H1 (cell line): ENCODE results near the gene SLC9C2. TPM values are rescaled to one million over a fixed set of nuclear protein-coding genes. Genes with fewer than 3 reads are reported as not detected.

Source experiments
- CTCF ChIA-PET: fragments of 300-600 bp; sonication (Branson Sonifier 250); formaldehyde crosslinking; loops from one replicate; lab custom pipeline; 2021; ENCODE audit not compliant: partially characterized antibody; lab: Charles Lee
- POLR2A ChIA-PET: fragments of 300-600 bp; sonication (Branson Sonifier 250); formaldehyde crosslinking; loops from one replicate; lab custom pipeline; 2021; ENCODE audit warnings: inconsistent platforms; ENCODE audit not compliant: partially characterized antibody; lab: Charles Lee
- DNase-seq, 2 experiments: peaks; one replicate each; pipeline versions ENCODE4 v3.0.0 to v3.0.0-alpha.2; 2010 to 2022; ENCODE audit warnings: low spot score in 2 of 2, low read depth in 1 of 2, mixed read lengths in 1 of 2
- FAIRE-seq: peaks from 2 replicates; lab custom pipeline; 2011; peaks lifted over from hg19 to GRCh38; lab: Jason Lieb, UNC
- H2AFZ ChIP-seq: 2 replicates; pipeline ENCODE4 v1.8.1; 2012; ENCODE audit warnings: low read length, inconsistent platforms
- H2AK5ac ChIP-seq: 2 replicates; pipeline ENCODE4 v1.6.1; 2013; ENCODE audit warnings: low read depth, low read length
- H2BK120ac ChIP-seq: replicated peaks from 2 replicates; pipeline ENCODE3; 2013; ENCODE audit warnings: low read depth, low read length, inconsistent platforms
- H2BK12ac ChIP-seq: 2 replicates; pipeline ENCODE4 v1.6.1; 2013; ENCODE audit warnings: low read depth, low read length
- H2BK15ac ChIP-seq: 2 replicates; pipeline ENCODE4 v1.6.1; 2013; ENCODE audit warnings: low read length
- H2BK20ac ChIP-seq: 2 replicates; pipeline ENCODE4 v1.6.1; 2013; ENCODE audit warnings: low read length
- H2BK5ac ChIP-seq: 2 replicates; pipeline ENCODE4 v1.6.1; 2013; ENCODE audit warnings: low read depth, low read length
- H3K14ac ChIP-seq: 2 replicates; pipeline ENCODE4 v1.6.1; 2013; ENCODE audit warnings: inconsistent platforms; ENCODE audit not compliant: insufficient read length
- H3K18ac ChIP-seq: 2 replicates; pipeline ENCODE4 v1.6.1; 2013; ENCODE audit warnings: low read length; ENCODE audit errors: extremely low read depth
- H3K23ac ChIP-seq: 2 replicates; pipeline ENCODE4 v1.6.1; 2013; ENCODE audit warnings: inconsistent platforms; ENCODE audit not compliant: insufficient read length
- H3K23me2 ChIP-seq: 2 replicates; pipeline ENCODE4 v1.6.1; 2013; ENCODE audit warnings: low read depth, low read length
- H3K27ac ChIP-seq: 2 replicates; pipeline ENCODE4 v1.6.1; 2011; ENCODE audit warnings: low read depth, low read length, inconsistent platforms
- H3K27me3 ChIP-seq, 4 experiments: replicated peaks in 1 of 4; 1 replicate in 1 of 4; 2 replicates in 3 of 4; pipeline versions ENCODE4 v1.6.1 to v1.8.1; 2011 to 2013; ENCODE audit warnings: low read length in 3 of 4, mild to moderate bottlenecking in 3 of 4, inconsistent platforms in 2 of 4, mixed read lengths in 2 of 4, moderate library complexity in 1 of 4; ENCODE audit not compliant: control insufficient read depth in 3 of 4, insufficient read depth in 3 of 4; ENCODE audit errors: extremely low read depth in 1 of 4
- H3K36me3 ChIP-seq, 4 experiments: 2 replicates each; pipeline versions ENCODE4 v1.6.1 to v1.8.1; 2011 to 2013; ENCODE audit warnings: mild to moderate bottlenecking in 4 of 4, low read length in 3 of 4, moderate library complexity in 2 of 4, control low read depth in 1 of 4, inconsistent platforms in 1 of 4; ENCODE audit not compliant: insufficient read depth in 4 of 4, control insufficient read depth in 2 of 4
- H3K4ac ChIP-seq: replicated peaks from 2 replicates; pipeline ENCODE3; 2013; ENCODE audit warnings: low read length, low read depth, mixed read lengths, inconsistent platforms; ENCODE audit not compliant: insufficient read length
- H3K4me1 ChIP-seq, 4 experiments: replicated peaks in 1 of 4; 1 replicate in 1 of 4; 2 replicates in 3 of 4; pipeline versions ENCODE4 v1.6.1 to v1.8.1; 2011 to 2013; ENCODE audit warnings: low read length in 3 of 4, inconsistent platforms in 2 of 4, mixed read lengths in 1 of 4; ENCODE audit not compliant: insufficient read depth in 4 of 4, control insufficient read depth in 3 of 4
- H3K4me2 ChIP-seq, 2 experiments: 2 replicates each; pipeline versions ENCODE4 v1.6.1 to v1.8.1; 2011 to 2013; ENCODE audit warnings: low read depth in 2 of 2, low read length in 2 of 2, control low read depth in 1 of 2, inconsistent platforms in 1 of 2, mild to moderate bottlenecking in 1 of 2; ENCODE audit not compliant: insufficient read depth in 1 of 2
- H3K4me3 ChIP-seq, 4 experiments: fragments of 200-600, 300-600 bp in 1 of 4; sonication (generic), shearing (Covaris generic), sonication (Bioruptor Twin) in 1 of 4; 2 replicates each; pipeline versions ENCODE4 v1.5.1 to v1.8.1; 2011 to 2016; ENCODE audit warnings: low read length in 4 of 4, low read depth in 3 of 4, control low read depth in 2 of 4, inconsistent platforms in 2 of 4, mild to moderate bottlenecking in 2 of 4, mixed read lengths in 1 of 4, moderate library complexity in 1 of 4; ENCODE audit not compliant: insufficient read depth in 2 of 4; ENCODE audit errors: extremely low read depth in 1 of 4
- H3K56ac ChIP-seq: replicated peaks from 2 replicates; pipeline ENCODE3; 2013; ENCODE audit warnings: low read depth, mild to moderate bottlenecking, mixed read lengths, low read length, inconsistent platforms; ENCODE audit not compliant: insufficient read length
- H3K79me1 ChIP-seq: 2 replicates; pipeline ENCODE4 v1.6.1; 2013; ENCODE audit warnings: low read depth, low read length, control low read depth
- H3K79me2 ChIP-seq, 2 experiments: 2 replicates each; pipeline versions ENCODE4 v1.6.1 to v1.8.1; 2012 to 2013; ENCODE audit warnings: low read length in 2 of 2, mild to moderate bottlenecking in 2 of 2, inconsistent platforms in 1 of 2; ENCODE audit not compliant: insufficient read depth in 2 of 2, control insufficient read depth in 1 of 2
- H3K9ac ChIP-seq, 4 experiments: replicated peaks in 1 of 4; 1 replicate in 1 of 4; 2 replicates in 3 of 4; pipeline versions ENCODE4 v1.6.1 to v1.8.1; 2011 to 2013; ENCODE audit warnings: low read depth in 3 of 4, low read length in 3 of 4, control low read depth in 2 of 4, mild to moderate bottlenecking in 2 of 4, moderate library complexity in 2 of 4, inconsistent platforms in 1 of 4; ENCODE audit errors: extremely low read depth in 1 of 4
- H3K9me3 ChIP-seq, 2 experiments: 2 replicates each; pipeline versions ENCODE4 v1.6.1 to v1.8.1; 2012 to 2013; ENCODE audit warnings: mild to moderate bottlenecking in 2 of 2, moderate library complexity in 2 of 2, control low read depth in 1 of 2, inconsistent platforms in 1 of 2, low read depth in 1 of 2, low read length in 1 of 2, mixed read lengths in 1 of 2; ENCODE audit not compliant: insufficient read depth in 2 of 2
- H4K20me1 ChIP-seq, 2 experiments: replicated peaks in 1 of 2; 2 replicates each; pipeline versions ENCODE3 to v1.8.1; 2011 to 2013; ENCODE audit warnings: inconsistent platforms in 2 of 2, low read length in 2 of 2, mild to moderate bottlenecking in 1 of 2; ENCODE audit not compliant: insufficient read depth in 2 of 2, control insufficient read depth in 1 of 2
- H4K5ac ChIP-seq: 2 replicates; pipeline ENCODE4 v1.6.1; 2013; ENCODE audit warnings: low read length, low read depth, mixed read lengths, inconsistent platforms; ENCODE audit not compliant: insufficient read length
- H4K8ac ChIP-seq: 2 replicates; pipeline ENCODE4 v1.8.0; 2013; ENCODE audit warnings: mild to moderate bottlenecking, moderate library complexity, low read length, inconsistent platforms; ENCODE audit not compliant: insufficient read depth; ENCODE audit errors: extremely low read depth
- H4K91ac ChIP-seq: replicated peaks from 2 replicates; pipeline ENCODE3; 2013; ENCODE audit warnings: low read length, mixed read lengths, inconsistent platforms; ENCODE audit not compliant: insufficient read length
- ATF2 ChIP-seq: IDR thresholded peaks from 2 replicates; pipeline ENCODE4 v1.6.1; 2012; ENCODE audit warnings: low read length, inconsistent platforms
- BACH1 ChIP-seq: IDR thresholded peaks from 2 replicates; pipeline ENCODE4 v1.6.1; 2012; ENCODE audit warnings: low read length, improper control_type of control experiment
- CEBPB ChIP-seq: IDR thresholded peaks from 2 replicates; pipeline ENCODE4 v1.6.1; 2012; ENCODE audit warnings: low read depth, low read length
- CTBP2 ChIP-seq: IDR thresholded peaks from 2 replicates; pipeline ENCODE4 v1.7.0; 2011; ENCODE audit warnings: borderline replicate concordance, mild to moderate bottlenecking, moderate library complexity, mixed read lengths, low read length; ENCODE audit not compliant: insufficient read depth, insufficient read length
- EGR1 ChIP-seq: IDR thresholded peaks from 2 replicates; pipeline ENCODE4 v1.6.1; 2011; ENCODE audit warnings: low read depth, low read length, borderline replicate concordance
- KDM1A ChIP-seq: fragments of 200-600, 300-600 bp; sonication (generic); IDR thresholded peaks from 2 replicates; pipeline ENCODE4 v1.7.1; 2016; ENCODE audit warnings: mild to moderate bottlenecking, low read length, borderline replicate concordance
- NANOG ChIP-seq: IDR thresholded peaks from 2 replicates; pipeline ENCODE4 v1.6.1; 2011; ENCODE audit warnings: low read length, low read depth, mild to moderate bottlenecking, inconsistent platforms; ENCODE audit not compliant: insufficient read depth, poor library complexity, severe bottlenecking
- POU5F1 ChIP-seq: IDR thresholded peaks from 2 replicates; pipeline ENCODE4 v1.6.1; 2011; ENCODE audit warnings: low read depth, mild to moderate bottlenecking, low read length, moderate library complexity
- RAD21 ChIP-seq, 2 experiments: IDR thresholded peaks in 1 of 2; conservative IDR thresholded peaks in 1 of 2; 2 replicates each; pipeline ENCODE4 v1.6.1; 2011; ENCODE audit warnings: low read depth in 2 of 2, low read length in 2 of 2, improper control_type of control experiment in 1 of 2, inconsistent platforms in 1 of 2, mild to moderate bottlenecking in 1 of 2, moderate library complexity in 1 of 2
- SIN3A ChIP-seq, 2 experiments: IDR thresholded peaks in 1 of 2; conservative IDR thresholded peaks in 1 of 2; 2 replicates each; pipeline ENCODE4 v1.6.1; 2011 to 2012; ENCODE audit warnings: low read length in 2 of 2, improper control_type of control experiment in 1 of 2, low read depth in 1 of 2, mild to moderate bottlenecking in 1 of 2
- SUZ12 ChIP-seq: fragments of 200-600 bp; sonication (generic); IDR thresholded peaks from 2 replicates; pipeline ENCODE4 v1.6.1; 2012; ENCODE audit warnings: mild to moderate bottlenecking, inconsistent platforms, low read length, moderate library complexity, mixed read lengths
- WGBS, 2 experiments: shearing (Covaris generic) in 1 of 2; methylation state at CpG; one replicate each; pipeline versions ENCODE4 v1.1.6 to v1.1.7; 2013 to 2015; ENCODE audit warnings: low lambda C conversion rate in 2 of 2, mixed read lengths in 2 of 2, inconsistent platforms in 1 of 2, low coverage in 1 of 2, missing lambda C conversion rate in 1 of 2; ENCODE audit not compliant: insufficient replicate concordance in 2 of 2, insufficient coverage in 1 of 2, insufficient read length in 1 of 2; ENCODE audit errors: extremely low coverage in 1 of 2, missing lambda C conversion rate in 1 of 2; 5-methylcytosine and 5-hydroxymethylcytosine counted together
- polyA plus RNA-seq, 7 experiments: library from polyadenylated mRNA; depleted of rRNA in 3 of 7; stranded (reverse) in 5 of 7; unstranded in 2 of 7; fragments of >200 nt in 5 of 7; fragments of 200-250 nt in 2 of 7; gene quantifications; 1 replicate in 5 of 7; 2 replicates in 1 of 7; 4 replicates in 1 of 7; pipeline versions ENCODE4 v1.2.1 to v1.2.3, GENCODE V29; 2011 to 2013; ENCODE audit warnings: missing spikeins in 2 of 7, mixed read lengths in 2 of 7
- total RNA-seq: library from RNA; stranded (reverse); fragmentation: NEBNext Ultra II Directional; extraction: Animal tissue kit (Norgen Biotek cat#: 25700); gene quantifications from 2 replicates; pipeline ENCODE4 v1.2.1, GENCODE V29; 2021

Gene SLC9C2
- total and polyA plus RNA-seq, 2 of the 8 experiments (the other 6 are each of a cell fraction or from before 2014, with no cell fraction given), result not detected

GRCh38 chr1:173469656-173470055 lies 133.2 kb downstream of the SLC9C2 start:
- Histone ChIP-seq H3K36me3 (peaks cover 0 to 40% (median 7%) of the 10 kb centered on the region in 4 experiments; a peak in 4 of 8 replicates), H3K4me2 (no peak overlapping the region), H3K23ac (no peak overlapping the region), H4K8ac (no peak overlapping the region), H2AFZ (no peak overlapping the region), H3K4me3 (no peak overlapping the region), H3K18ac (no peak overlapping the region), H2BK20ac (no peak overlapping the region), H2BK12ac (no peak overlapping the region), H3K56ac (no peak overlapping the region), H3K4me1 (no peaks in the 10 kb centered on the region), H2BK15ac (no peak overlapping the region), H3K79me2 (peaks cover 0 to 28% of the 10 kb centered on the region in 2 experiments; a peak in 2 of 4 replicates), H4K91ac (no peak overlapping the region), H3K14ac (no peak overlapping the region), H3K23me2 (no peaks in the 10 kb centered on the region), H2BK120ac (no peak overlapping the region), H3K9me3 (peaks cover 27 to 38% of the 10 kb centered on the region in 2 experiments), H2AK5ac (no peak overlapping the region), H3K9ac (no peak overlapping the region), H2BK5ac (no peak overlapping the region), H4K20me1 (no peaks in the 10 kb centered on the region), H3K79me1 (no peaks in the 10 kb centered on the region), H3K27me3 (no peaks in the 10 kb centered on the region), H3K27ac (no peak overlapping the region), H3K4ac (no peak overlapping the region), H4K5ac (no peak overlapping the region)
- POLR2A ChIA-PET, result interaction anchor here (1.1 kb wide), 1 partner anchor 21 kb away, joined by 3 read pairs; no protein-coding TSS in a partner anchor
- WGBS, 2 experiments, result 94% methylated on average over 3 of the region's 3 CpGs; no CpG with 5 or more reads in 1 of the 2 experiments
- DNase-seq, result no peak
- no peak for FAIRE-seq
- CTCF ChIA-PET, result interaction anchor here (1.6 kb wide), 1 partner anchor 39 kb away, joined by 5 read pairs; no protein-coding TSS in a partner anchor
- TF ChIP-seq POU5F1 (no peak), KDM1A (no peak), EGR1 (no peak), ATF2 (no peak), NANOG (no peak), SIN3A (conservative IDR thresholded peaks at IDR 0.05 in 1 of 2, IDR thresholded peaks at IDR 0.05 in 1 of 2; ENCODE audit: low read depth in 1 of 2, low read length in 2 of 2) (no peak), CEBPB (no peak), CTBP2 (no peak), RAD21 (IDR thresholded peaks at IDR 0.05 in 1 of 2, conservative IDR thresholded peaks at IDR 0.05 in 1 of 2; ENCODE audit: low read depth in 2 of 2, low read length in 2 of 2) (no peak), SUZ12 (no peak), BACH1 (no peak)
